ENCODE measurements around the gene PTK7. TPM values are rescaled to one million over a fixed set of nuclear protein-coding genes. Genes with fewer than 3 reads are reported as not detected.

Gene PTK7
- total RNA-seq, 1 experiment from 2014 or later = 3.3 TPM

GRCh38 chr6:43189776-43190304, 113.7 kb downstream of the PTK7 start:
- Histone ChIP-seq H3K27ac (ENCODE audit: low read length) (no peak overlapping the region), H4K20me1 (ENCODE audit: insufficient read depth, low read depth, low read length) (no peaks in the 10 kb centered on the region), H3K36me3 (ENCODE audit: insufficient read depth, low read length) (peaks cover 11% of the 10 kb centered on the region; the same call in 1 of the 2 replicates), H3K79me2 (ENCODE audit: low read length) (peaks cover 8% of the 10 kb centered on the region; the same call in 1 of the 2 replicates), H3K27me3 (ENCODE audit: low read length) (no peaks in the 10 kb centered on the region), H3K9me3 (ENCODE audit: low read length) (no peaks in the 10 kb centered on the region), H3K4me3 (ENCODE audit: low read length) (no peak overlapping the region), H2AFZ (ENCODE audit: low read length) (no peak overlapping the region), H3K9ac (ENCODE audit: low read length) (no peak overlapping the region), H3K4me2 (ENCODE audit: low read depth, low read length, poor library complexity, severe bottlenecking) (no peak overlapping the region), H3K9me2 (replicated peaks; ENCODE audit: insufficient read depth, low read length) (no peaks in the 10 kb centered on the region), H3K4me1 (ENCODE audit: low read length) (no peaks in the 10 kb centered on the region)
- DNase-seq = no peak

GRCh38 chr6:43192911-43193310, 116.8 kb downstream of the PTK7 start:
- H3K9me2 ChIP-seq (replicated peaks; ENCODE audit: insufficient read depth, low read length) = no peaks in the 10 kb centered on the region
- no peaks in the 10 kb centered on the region for H3K27me3 ChIP-seq (ENCODE audit: low read length)
- H3K36me3 ChIP-seq (ENCODE audit: insufficient read depth, low read length) = peaks cover 21% of the 10 kb centered on the region
- no peak overlapping the region for H3K9ac ChIP-seq (ENCODE audit: low read length)
- no peaks in the 10 kb centered on the region for H3K9me3 ChIP-seq (ENCODE audit: low read length)
- no peaks in the 10 kb centered on the region for H4K20me1 ChIP-seq (ENCODE audit: insufficient read depth, low read depth, low read length)
- DNase-seq = no peak
- H3K4me3 ChIP-seq (ENCODE audit: low read length) = no peak overlapping the region
- H3K79me2 ChIP-seq (ENCODE audit: low read length) = peaks cover 8% of the 10 kb centered on the region; the same call in 1 of the 2 replicates
- no peak overlapping the region for H3K27ac ChIP-seq (ENCODE audit: low read length)
- no peak overlapping the region for H2AFZ ChIP-seq (ENCODE audit: low read length)
- no peak overlapping the region for H3K4me2 ChIP-seq (ENCODE audit: low read depth, low read length, poor library complexity, severe bottlenecking)
- H3K4me1 ChIP-seq (ENCODE audit: low read length) = no peaks in the 10 kb centered on the region

- Histone ChIP-seq H3K4me2 (ENCODE audit: low read depth, low read length, poor library complexity, severe bottlenecking) (no peak overlapping the region), H3K9me2 (replicated peaks; ENCODE audit: insufficient read depth, low read length) (no peaks in the 10 kb centered on the region), H3K27me3 (ENCODE audit: low read length) (no peaks in the 10 kb centered on the region), H4K20me1 (ENCODE audit: insufficient read depth, low read depth, low read length) (no peaks in the 10 kb centered on the region), H3K27ac (ENCODE audit: low read length) (no peak overlapping the region), H3K4me1 (ENCODE audit: low read length) (no peaks in the 10 kb centered on the region), H3K9ac (ENCODE audit: low read length) (no peak overlapping the region), H3K79me2 (ENCODE audit: low read length) (peaks cover 8% of the 10 kb centered on the region; the same call in 1 of the 2 replicates), H3K9me3 (ENCODE audit: low read length) (no peaks in the 10 kb centered on the region), H3K36me3 (ENCODE audit: insufficient read depth, low read length) (peaks cover 20% of the 10 kb centered on the region), H3K4me3 (ENCODE audit: low read length) (no peak overlapping the region), H2AFZ (ENCODE audit: low read length) (no peak overlapping the region)
- no peak for DNase-seq
Measured at GRCh38 chr6:43193929-43194328, 117.8 kb downstream of the PTK7 start.

DNA sequence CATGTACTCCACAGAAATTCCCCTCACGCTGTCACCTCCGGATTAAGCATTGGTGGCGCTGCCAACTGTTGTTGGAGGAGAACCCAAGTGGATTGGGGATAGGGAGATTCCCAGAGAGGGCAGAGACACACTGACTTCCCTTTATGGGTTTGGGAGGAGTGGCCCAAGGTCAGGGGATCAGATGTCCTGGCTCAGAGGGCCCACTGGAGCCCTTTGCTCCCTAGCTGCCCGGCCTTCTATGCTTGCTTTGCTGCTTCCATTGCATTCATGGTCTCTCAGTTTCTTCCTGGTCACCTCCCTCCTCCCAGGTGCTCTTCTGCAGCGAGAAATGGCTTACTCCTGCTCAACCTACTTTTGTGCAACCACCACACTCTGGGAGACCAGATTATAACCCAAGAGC, 120.2 kb downstream of the PTK7 start:
- no peaks in the 10 kb centered on the region for H3K9me2 ChIP-seq (replicated peaks; ENCODE audit: insufficient read depth, low read length)
- H2AFZ ChIP-seq (ENCODE audit: low read length) = no peak overlapping the region
- H3K9ac ChIP-seq (ENCODE audit: low read length) = no peak overlapping the region
- no peak overlapping the region for H3K4me2 ChIP-seq (ENCODE audit: low read depth, low read length, poor library complexity, severe bottlenecking)
- no peaks in the 10 kb centered on the region for H3K27me3 ChIP-seq (ENCODE audit: low read length)
- peaks cover 17% of the 10 kb centered on the region; the same call in 1 of the 2 replicates for H3K36me3 ChIP-seq (ENCODE audit: insufficient read depth, low read length)
- no peak overlapping the region for H3K27ac ChIP-seq (ENCODE audit: low read length)
- no peak for DNase-seq
- no peaks in the 10 kb centered on the region for H3K79me2 ChIP-seq (ENCODE audit: low read length)
- H4K20me1 ChIP-seq (ENCODE audit: insufficient read depth, low read depth, low read length) = no peaks in the 10 kb centered on the region
- no peaks in the 10 kb centered on the region for H3K9me3 ChIP-seq (ENCODE audit: low read length)
- no peaks in the 10 kb centered on the region for H3K4me1 ChIP-seq (ENCODE audit: low read length)
- H3K4me3 ChIP-seq (ENCODE audit: low read length) = no peak overlapping the region

GRCh38 chr6:43199912-43200311, 123.8 kb downstream of the PTK7 start:
- H3K27ac ChIP-seq (ENCODE audit: low read length) = no peak overlapping the region
- no peaks in the 10 kb centered on the region for H3K27me3 ChIP-seq (ENCODE audit: low read length)
- no peak overlapping the region for H3K4me2 ChIP-seq (ENCODE audit: low read depth, low read length, poor library complexity, severe bottlenecking)
- H3K79me2 ChIP-seq (ENCODE audit: low read length) = no peaks in the 10 kb centered on the region
- H3K36me3 ChIP-seq (ENCODE audit: insufficient read depth, low read length) = peaks cover 16% of the 10 kb centered on the region; the same call in 1 of the 2 replicates
- no peak for DNase-seq
- H2AFZ ChIP-seq (ENCODE audit: low read length) = no peak overlapping the region
- no peaks in the 10 kb centered on the region for H4K20me1 ChIP-seq (ENCODE audit: insufficient read depth, low read depth, low read length)
- no peaks in the 10 kb centered on the region for H3K4me1 ChIP-seq (ENCODE audit: low read length)
- no peak overlapping the region for H3K4me3 ChIP-seq (ENCODE audit: low read length)
- no peaks in the 10 kb centered on the region for H3K9me2 ChIP-seq (replicated peaks; ENCODE audit: insufficient read depth, low read length)
- no peaks in the 10 kb centered on the region for H3K9me3 ChIP-seq (ENCODE audit: low read length)
- H3K9ac ChIP-seq (ENCODE audit: low read length) = no peak overlapping the region

- no peak overlapping the region for H3K4me3 ChIP-seq (ENCODE audit: low read length)
- H3K27me3 ChIP-seq (ENCODE audit: low read length) = no peaks in the 10 kb centered on the region
- no peaks in the 10 kb centered on the region for H3K9me3 ChIP-seq (ENCODE audit: low read length)
- H3K27ac ChIP-seq (ENCODE audit: low read length) = no peak overlapping the region
- H3K36me3 ChIP-seq (ENCODE audit: insufficient read depth, low read length) = peaks cover 12% of the 10 kb centered on the region; the same call in 1 of the 2 replicates
- H4K20me1 ChIP-seq (ENCODE audit: insufficient read depth, low read depth, low read length) = no peaks in the 10 kb centered on the region
- no peaks in the 10 kb centered on the region for H3K4me1 ChIP-seq (ENCODE audit: low read length)
- H3K4me2 ChIP-seq (ENCODE audit: low read depth, low read length, poor library complexity, severe bottlenecking) = no peak overlapping the region
- no peak overlapping the region for H2AFZ ChIP-seq (ENCODE audit: low read length)
- DNase-seq = no peak
- no peaks in the 10 kb centered on the region for H3K9me2 ChIP-seq (replicated peaks; ENCODE audit: insufficient read depth, low read length)
- H3K9ac ChIP-seq (ENCODE audit: low read length) = no peak overlapping the region
- no peaks in the 10 kb centered on the region for H3K79me2 ChIP-seq (ENCODE audit: low read length)
Measured at GRCh38 chr6:43200541-43200940, 124.4 kb downstream of the PTK7 start.

DNA sequence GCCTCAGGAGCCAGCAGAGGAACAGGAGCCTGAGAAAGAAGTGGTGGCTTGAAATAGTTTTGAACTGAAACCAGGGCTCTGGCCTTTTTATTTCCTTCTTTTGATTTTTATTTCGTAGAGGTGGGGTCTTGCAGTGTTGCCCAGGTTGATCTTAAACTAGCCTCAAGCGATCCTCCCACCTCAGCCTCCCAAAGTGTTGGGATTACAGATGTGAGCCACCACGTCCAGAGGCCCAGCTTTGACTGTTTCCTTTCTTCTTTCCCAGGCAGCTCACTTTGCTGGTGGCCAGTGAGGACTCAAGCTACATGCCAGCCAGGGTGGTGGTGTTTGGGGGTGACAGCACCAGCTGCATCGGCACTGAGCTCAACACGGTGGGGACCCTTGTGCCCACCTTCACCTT, 126.3 kb downstream of the PTK7 start:
- DNase-seq = no peak
- Histone ChIP-seq H3K4me3 (ENCODE audit: low read length) (no peak overlapping the region), H3K9ac (ENCODE audit: low read length) (no peak overlapping the region), H3K9me2 (replicated peaks; ENCODE audit: insufficient read depth, low read length) (no peaks in the 10 kb centered on the region), H2AFZ (ENCODE audit: low read length) (no peak overlapping the region), H3K4me1 (ENCODE audit: low read length) (no peaks in the 10 kb centered on the region), H3K4me2 (ENCODE audit: low read depth, low read length, poor library complexity, severe bottlenecking) (no peak overlapping the region), H3K27ac (ENCODE audit: low read length) (no peak overlapping the region), H3K27me3 (ENCODE audit: low read length) (no peaks in the 10 kb centered on the region), H4K20me1 (ENCODE audit: insufficient read depth, low read depth, low read length) (no peaks in the 10 kb centered on the region), H3K36me3 (ENCODE audit: insufficient read depth, low read length) (0 out of 2 replicates have a peak, but pooled peaks cover 6% of the 10 kb centered on the region), H3K9me3 (ENCODE audit: low read length) (no peaks in the 10 kb centered on the region), H3K79me2 (ENCODE audit: low read length) (no peaks in the 10 kb centered on the region)

- no peaks in the 10 kb centered on the region for H4K20me1 ChIP-seq (ENCODE audit: insufficient read depth, low read depth, low read length)
- 0 out of 2 replicates have a peak, but pooled peaks cover 6% of the 10 kb centered on the region for H3K36me3 ChIP-seq (ENCODE audit: insufficient read depth, low read length)
- no peak overlapping the region for H3K4me3 ChIP-seq (ENCODE audit: low read length)
- no peak overlapping the region for H2AFZ ChIP-seq (ENCODE audit: low read length)
- H3K9me3 ChIP-seq (ENCODE audit: low read length) = no peaks in the 10 kb centered on the region
- H3K9me2 ChIP-seq (replicated peaks; ENCODE audit: insufficient read depth, low read length) = no peaks in the 10 kb centered on the region
- H3K4me1 ChIP-seq (ENCODE audit: low read length) = no peaks in the 10 kb centered on the region
- H3K27ac ChIP-seq (ENCODE audit: low read length) = no peak overlapping the region
- no peaks in the 10 kb centered on the region for H3K27me3 ChIP-seq (ENCODE audit: low read length)
- no peak overlapping the region for H3K9ac ChIP-seq (ENCODE audit: low read length)
- H3K79me2 ChIP-seq (ENCODE audit: low read length) = no peaks in the 10 kb centered on the region
- no peak overlapping the region for H3K4me2 ChIP-seq (ENCODE audit: low read depth, low read length, poor library complexity, severe bottlenecking)
- DNase-seq = no peak
Measured at GRCh38 chr6:43203029-43203717, 127.1 kb downstream of the PTK7 start.
